Activated CD4-positive, alpha-beta memory T cell treated with anti-CD3 and anti-CD28 coated beads, Interleukin-2, amount 10 ng/mL, durations not matched to agents 7 days and 5 days (primary cell): ENCODE data around the gene CILP. TPM values are rescaled to one million over a fixed set of nuclear protein-coding genes. Genes with fewer than 3 reads are reported as not detected.

Experiments used
- CTCF ChIA-PET: fragments of 350-600 bp; sonication (Branson Sonifier 250); formaldehyde crosslinking; loops from one replicate; lab custom pipeline; 2021; ENCODE audit warnings: antibody characterized with exemption, inconsistent platforms; lab: Charles Lee
- POLR2A ChIA-PET: fragments of 350-600 bp; sonication (Branson Sonifier 250); formaldehyde crosslinking; loops from one replicate; lab custom pipeline; 2021; ENCODE audit warnings: antibody characterized with exemption; lab: Charles Lee
- DNase-seq: peaks from one replicate; pipeline ENCODE4 v3.0.0-alpha.2; 2020
- H3K27ac Mint-ChIP-seq: one replicate; pipeline ENCODE4 v1.8.0; 2021; ENCODE audit warnings: mild to moderate bottlenecking, mixed read lengths
- H3K27me3 Mint-ChIP-seq: one replicate; pipeline ENCODE4 v1.8.0; 2021; ENCODE audit warnings: mixed read lengths
- H3K36me3 Mint-ChIP-seq: one replicate; pipeline ENCODE4 v1.8.0; 2021; ENCODE audit warnings: low read depth, mixed read lengths
- H3K4me1 Mint-ChIP-seq: one replicate; pipeline ENCODE4 v1.8.0; 2021; ENCODE audit warnings: mixed read lengths
- H3K4me3 Mint-ChIP-seq: one replicate; pipeline ENCODE4 v1.8.0; 2021; ENCODE audit warnings: mild to moderate bottlenecking, mixed read lengths
- H3K9me3 Mint-ChIP-seq: one replicate; pipeline ENCODE4 v1.8.0; 2021; ENCODE audit warnings: mixed read lengths
- total RNA-seq, 2 experiments: library from RNA; stranded (reverse); gene quantifications; one replicate each; pipeline ENCODE4 v1.2.3, GENCODE V29; 2021

The CILP gene, protein sequence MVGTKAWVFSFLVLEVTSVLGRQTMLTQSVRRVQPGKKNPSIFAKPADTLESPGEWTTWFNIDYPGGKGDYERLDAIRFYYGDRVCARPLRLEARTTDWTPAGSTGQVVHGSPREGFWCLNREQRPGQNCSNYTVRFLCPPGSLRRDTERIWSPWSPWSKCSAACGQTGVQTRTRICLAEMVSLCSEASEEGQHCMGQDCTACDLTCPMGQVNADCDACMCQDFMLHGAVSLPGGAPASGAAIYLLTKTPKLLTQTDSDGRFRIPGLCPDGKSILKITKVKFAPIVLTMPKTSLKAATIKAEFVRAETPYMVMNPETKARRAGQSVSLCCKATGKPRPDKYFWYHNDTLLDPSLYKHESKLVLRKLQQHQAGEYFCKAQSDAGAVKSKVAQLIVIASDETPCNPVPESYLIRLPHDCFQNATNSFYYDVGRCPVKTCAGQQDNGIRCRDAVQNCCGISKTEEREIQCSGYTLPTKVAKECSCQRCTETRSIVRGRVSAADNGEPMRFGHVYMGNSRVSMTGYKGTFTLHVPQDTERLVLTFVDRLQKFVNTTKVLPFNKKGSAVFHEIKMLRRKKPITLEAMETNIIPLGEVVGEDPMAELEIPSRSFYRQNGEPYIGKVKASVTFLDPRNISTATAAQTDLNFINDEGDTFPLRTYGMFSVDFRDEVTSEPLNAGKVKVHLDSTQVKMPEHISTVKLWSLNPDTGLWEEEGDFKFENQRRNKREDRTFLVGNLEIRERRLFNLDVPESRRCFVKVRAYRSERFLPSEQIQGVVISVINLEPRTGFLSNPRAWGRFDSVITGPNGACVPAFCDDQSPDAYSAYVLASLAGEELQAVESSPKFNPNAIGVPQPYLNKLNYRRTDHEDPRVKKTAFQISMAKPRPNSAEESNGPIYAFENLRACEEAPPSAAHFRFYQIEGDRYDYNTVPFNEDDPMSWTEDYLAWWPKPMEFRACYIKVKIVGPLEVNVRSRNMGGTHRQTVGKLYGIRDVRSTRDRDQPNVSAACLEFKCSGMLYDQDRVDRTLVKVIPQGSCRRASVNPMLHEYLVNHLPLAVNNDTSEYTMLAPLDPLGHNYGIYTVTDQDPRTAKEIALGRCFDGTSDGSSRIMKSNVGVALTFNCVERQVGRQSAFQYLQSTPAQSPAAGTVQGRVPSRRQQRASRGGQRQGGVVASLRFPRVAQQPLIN
- total RNA-seq: not detected

GRCh38 chr15:65210770-65211481 is at the start of gene CILP:
TSS of gene CILP (minus strand) at chr15:65211473. CDS start at chr15:65209755, 1,718 bp downstream.
- no peaks in the 10 kb centered on the region for H3K27me3 Mint-ChIP-seq
- H3K27ac Mint-ChIP-seq: no peak within 1 kb of the TSS
- CTCF ChIA-PET: interaction anchor here (0.7 to 1.1 kb wide), 2 partner anchors 8 to 11 kb away, joined by 3 to 4 read pairs; no protein-coding TSS in a partner anchor
- POLR2A ChIA-PET: no interaction called here
- no peaks in the 10 kb centered on the region for H3K9me3 Mint-ChIP-seq
- H3K4me1 Mint-ChIP-seq: no peaks in the 10 kb centered on the region
- no peak within 1 kb of the TSS for H3K4me3 Mint-ChIP-seq
- H3K36me3 Mint-ChIP-seq: no peaks in the 10 kb centered on the region
- no peak for DNase-seq

GRCh38 chr15:65260968-65261367 is 49.7 kb upstream of the CILP start:
- Mint-ChIP-seq H3K27me3 (no peaks in the 10 kb centered on the region), H3K27ac (no peak overlapping the region), H3K4me3 (no peak overlapping the region), H3K36me3 (peaks cover 36% of the 10 kb centered on the region), H3K9me3 (no peaks in the 10 kb centered on the region), H3K4me1 (no peaks in the 10 kb centered on the region)
- DNase-seq: no peak
- ChIA-PET CTCF (no interaction called here), POLR2A (no interaction called here)

DNA sequence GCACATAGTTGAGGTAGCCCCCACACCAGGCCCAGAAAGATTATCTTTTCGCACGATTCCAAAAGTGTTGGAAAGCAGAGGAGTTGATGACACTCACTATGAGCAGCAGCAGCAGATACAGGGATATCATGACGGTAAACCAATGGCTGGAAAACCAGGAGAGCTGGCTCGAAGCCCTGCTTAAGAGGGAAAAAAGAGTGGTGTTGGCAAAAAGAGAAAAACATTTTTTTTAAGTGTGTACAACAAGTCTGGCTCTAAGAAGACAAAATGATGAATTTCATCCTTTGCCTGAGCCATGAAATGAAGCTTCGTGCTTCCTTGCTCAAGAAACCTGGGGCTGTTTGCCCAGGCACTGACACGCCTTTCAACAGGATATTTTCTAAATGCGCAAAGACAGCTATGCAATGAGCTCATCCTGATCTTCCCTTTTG is 48.1 kb upstream of the CILP start:
- H3K27ac Mint-ChIP-seq: no peak overlapping the region
- no peak for DNase-seq
- POLR2A ChIA-PET: no interaction called here
- H3K27me3 Mint-ChIP-seq: no peaks in the 10 kb centered on the region
- no peak overlapping the region for H3K4me3 Mint-ChIP-seq
- H3K36me3 Mint-ChIP-seq: peaks cover 36% of the 10 kb centered on the region
- H3K9me3 Mint-ChIP-seq: no peaks in the 10 kb centered on the region
- H3K4me1 Mint-ChIP-seq: no peaks in the 10 kb centered on the region
- CTCF ChIA-PET: no interaction called here

GRCh38 chr15:65258375-65259262 is 47.3 kb upstream of the CILP start:
- H3K36me3 Mint-ChIP-seq: peaks cover 36% of the 10 kb centered on the region
- ChIA-PET CTCF (no interaction called here), POLR2A (no interaction called here)
- no peak overlapping the region for H3K27ac Mint-ChIP-seq
- H3K9me3 Mint-ChIP-seq: no peaks in the 10 kb centered on the region
- no peaks in the 10 kb centered on the region for H3K4me1 Mint-ChIP-seq
- H3K27me3 Mint-ChIP-seq: no peaks in the 10 kb centered on the region
- no peak for DNase-seq
- no peak overlapping the region for H3K4me3 Mint-ChIP-seq

DNA sequence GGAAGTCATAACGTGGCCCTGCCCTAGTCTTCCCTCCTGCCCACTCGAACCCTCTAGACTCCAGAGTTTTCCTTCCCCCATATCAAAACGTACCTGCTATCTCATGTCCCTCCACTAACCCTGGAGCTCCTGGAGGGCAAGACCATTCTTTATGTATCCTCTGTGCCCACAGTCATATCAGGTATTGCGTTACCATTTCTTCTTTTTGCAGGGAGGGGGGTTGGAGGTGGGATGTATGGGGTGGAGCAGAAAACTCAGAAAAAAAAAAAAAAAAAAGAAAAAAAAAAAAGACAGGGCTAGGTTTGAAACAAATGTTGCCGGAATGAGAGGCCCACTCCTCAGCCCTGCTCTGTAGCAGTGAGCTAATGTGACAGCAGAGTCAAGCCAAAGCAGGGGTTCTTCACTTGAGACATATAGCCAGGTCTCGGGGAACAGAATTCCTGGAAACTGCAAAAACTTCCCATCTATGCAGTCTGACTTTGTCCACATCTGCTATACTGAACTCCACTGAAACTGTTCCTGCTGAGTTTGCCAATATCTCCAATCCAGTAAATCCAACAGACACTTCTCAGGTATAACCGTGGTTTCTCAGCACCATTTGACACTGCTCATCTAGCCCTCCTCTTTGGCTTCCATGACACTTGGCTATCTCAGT is 44.3 kb upstream of the CILP start:
- POLR2A ChIA-PET: no interaction called here
- DNase-seq: no peak
- Mint-ChIP-seq H3K27me3 (no peaks in the 10 kb centered on the region), H3K4me1 (no peaks in the 10 kb centered on the region), H3K36me3 (peaks cover 25% of the 10 kb centered on the region), H3K9me3 (no peaks in the 10 kb centered on the region), H3K27ac (no peak overlapping the region), H3K4me3 (no peak overlapping the region)
- CTCF ChIA-PET: no interaction called here

GRCh38 chr15:65254758-65255157 is 43.5 kb upstream of the CILP start:
- POLR2A ChIA-PET: no interaction called here
- CTCF ChIA-PET: no interaction called here
- Mint-ChIP-seq H3K27me3 (no peaks in the 10 kb centered on the region), H3K4me3 (no peak overlapping the region), H3K27ac (no peak overlapping the region), H3K4me1 (peaks cover under 1% of the 10 kb centered on the region), H3K9me3 (no peaks in the 10 kb centered on the region), H3K36me3 (peaks cover 20% of the 10 kb centered on the region)
- DNase-seq: no peak

DNA sequence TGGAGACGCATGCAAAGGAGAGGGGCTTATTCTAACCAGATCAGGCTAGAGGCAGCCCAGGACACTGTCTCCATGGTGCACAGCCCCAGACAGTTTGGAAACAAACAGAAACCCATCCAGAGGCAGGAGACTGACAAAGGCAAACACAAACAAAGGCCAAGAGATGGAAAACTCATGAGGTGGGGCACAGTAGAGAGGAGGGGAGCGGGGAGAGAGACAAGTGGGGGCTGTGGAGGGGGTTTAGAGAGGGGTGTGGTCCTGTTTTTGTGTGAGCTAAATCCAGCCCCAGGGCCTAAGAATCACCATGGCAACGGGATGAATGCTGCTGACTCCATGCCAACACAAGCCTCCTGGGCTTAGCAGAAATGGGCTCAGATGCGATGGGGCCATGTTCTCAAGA is 43.1 kb upstream of the CILP start:
- DNase-seq: no peak
- ChIA-PET POLR2A (no interaction called here), CTCF (no interaction called here)
- H3K4me3 Mint-ChIP-seq: no peak overlapping the region
- no peaks in the 10 kb centered on the region for H3K9me3 Mint-ChIP-seq
- peaks cover 3% of the 10 kb centered on the region for H3K4me1 Mint-ChIP-seq
- peaks cover 17% of the 10 kb centered on the region for H3K36me3 Mint-ChIP-seq
- no peak overlapping the region for H3K27ac Mint-ChIP-seq
- no peaks in the 10 kb centered on the region for H3K27me3 Mint-ChIP-seq

GRCh38 chr15:65249641-65250040 is 38.4 kb upstream of the CILP start:
- Mint-ChIP-seq H3K36me3 (no peaks in the 10 kb centered on the region), H3K4me3 (no peak overlapping the region), H3K4me1 (peaks cover 3% of the 10 kb centered on the region), H3K27ac (no peak overlapping the region), H3K27me3 (no peaks in the 10 kb centered on the region), H3K9me3 (no peaks in the 10 kb centered on the region)
- POLR2A ChIA-PET: no interaction called here
- peak; percentile 17 for DNase-seq
- CTCF ChIA-PET: interaction anchor here (0.6 kb wide), 1 partner anchor 22 kb away, joined by 5 read pairs; no protein-coding TSS in a partner anchor

- no peak for DNase-seq
- Mint-ChIP-seq H3K27me3 (no peaks in the 10 kb centered on the region), H3K36me3 (no peaks in the 10 kb centered on the region), H3K27ac (no peak overlapping the region), H3K9me3 (no peaks in the 10 kb centered on the region), H3K4me1 (peaks cover 3% of the 10 kb centered on the region), H3K4me3 (no peak overlapping the region)
- CTCF ChIA-PET: no interaction called here
- POLR2A ChIA-PET: no interaction called here
Measured at GRCh38 chr15:65248511-65249255, 37.4 kb upstream of the CILP start.

DNA sequence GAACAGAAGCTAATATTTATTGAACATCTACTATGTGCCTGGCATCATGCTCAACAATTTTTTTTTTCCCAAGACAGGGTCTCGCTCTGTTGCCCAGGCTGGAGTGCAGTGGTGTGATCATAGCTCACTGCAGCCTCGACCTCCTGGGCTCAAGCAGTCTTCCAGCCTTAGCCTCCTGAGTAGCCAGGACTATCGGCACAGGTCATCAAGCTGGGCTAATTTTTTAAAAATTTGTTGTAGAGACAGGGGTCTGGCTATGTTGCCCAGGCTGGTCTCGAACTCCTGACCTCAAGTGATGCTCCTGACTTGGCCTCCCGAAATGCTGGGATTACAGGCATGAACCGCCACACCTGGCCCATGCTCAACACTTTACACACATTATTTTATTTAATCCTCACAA is 35.7 kb upstream of the CILP start:
- Mint-ChIP-seq H3K27me3 (no peaks in the 10 kb centered on the region), H3K4me1 (peaks cover 3% of the 10 kb centered on the region), H3K36me3 (no peaks in the 10 kb centered on the region), H3K9me3 (no peaks in the 10 kb centered on the region), H3K4me3 (no peak overlapping the region), H3K27ac (no peak overlapping the region)
- ChIA-PET POLR2A (interaction anchor here (1.4 kb wide), 1 partner anchor 13 kb away, joined by 4 read pairs; no protein-coding TSS in a partner anchor), CTCF (interaction anchor here (0.6 kb wide), 1 partner anchor 27 kb away, joined by 4 read pairs; no protein-coding TSS in a partner anchor)
- DNase-seq: no peak
